GM19328 (cell line): ENCODE measurements around the gene GBP5.
A peak's percentile ranks its signal among the peaks of the same experiment; 100 is the strongest.
"Not testable (repeated sequence)": the region's sequence is repeated elsewhere in the genome, so short reads cannot be mapped to it uniquely, and the experiment has no call there.

Experiments
- ATAC-seq: cut with Tn5 transposase; IDR thresholded peaks from one replicate; pipeline ENCODE4 v1.9.1; 2021; ENCODE audit warnings: mild to moderate bottlenecking, moderate library complexity; ENCODE audit not compliant: unreplicated experiment

GBP5 gene

GRCh38 chr1:89272269-89273041 is at the start of gene GBP5:
Gene GBP5, minus strand, starts transcription at chr1:89272860. Its CDS starts 3,305 bp downstream, at chr1:89269555.
- not testable (repeated sequence) for ATAC-seq

- no peak for ATAC-seq
These were observed 49.7 kb upstream of the GBP5 start for GRCh38 chr1:89322402-89322801.

- ATAC-seq: no peak
These were observed 39.9 kb upstream of the GBP5 start for GRCh38 chr1:89312572-89312971.

- no peak for ATAC-seq
These were observed 39.1 kb upstream of the GBP5 start for GRCh38 chr1:89311757-89312156.

GRCh38 chr1:89310976-89311375 is 38.3 kb upstream of the GBP5 start:
- ATAC-seq: no peak

- peak; percentile 85 for ATAC-seq
These were observed 37.8 kb upstream of the GBP5 start for GRCh38 chr1:89310505-89310904.

GRCh38 chr1:89309828-89310227 is 37.2 kb upstream of the GBP5 start:
- no peak for ATAC-seq

GRCh38 chr1:89306273-89306672 is 33.6 kb upstream of the GBP5 start:
- no peak for ATAC-seq

- ATAC-seq: no peak
These were observed 32.8 kb upstream of the GBP5 start for GRCh38 chr1:89305493-89305892.

- no peak for ATAC-seq
These were observed 32.0 kb upstream of the GBP5 start for GRCh38 chr1:89304572-89305230.

GRCh38 chr1:89302697-89303332 is 30.2 kb upstream of the GBP5 start:
- no peak for ATAC-seq

GRCh38 chr1:89299739-89300463 is 27.2 kb upstream of the GBP5 start:
- not testable (repeated sequence) for ATAC-seq

GRCh38 chr1:89298461-89298860 is 25.8 kb upstream of the GBP5 start:
- ATAC-seq: no peak

GRCh38 chr1:89295187-89295586 is 22.5 kb upstream of the GBP5 start:
- no peak for ATAC-seq

GRCh38 chr1:89291276-89291675 is 18.6 kb upstream of the GBP5 start:
- no peak for ATAC-seq

- ATAC-seq: no peak
These were observed 15.3 kb upstream of the GBP5 start for GRCh38 chr1:89288051-89288340.

GRCh38 chr1:89287181-89288050 is 14.8 kb upstream of the GBP5 start:
- ATAC-seq: peak; percentile 38

GRCh38 chr1:89286549-89287180 is 14.0 kb upstream of the GBP5 start:
- peak; percentile 91 for ATAC-seq

GRCh38 chr1:89285745-89286380 is 13.2 kb upstream of the GBP5 start:
- ATAC-seq: no peak
